H9 (cell line): ENCODE measurements around the gene TSC2. TPM values are rescaled to one million over a fixed set of nuclear protein-coding genes. Genes with fewer than 3 reads are reported as not detected.

Source experiments
- DNase-seq: peaks from one replicate; pipeline ENCODE4 v3.0.0-alpha.2; 2017
- H2AFZ ChIP-seq: one replicate; pipeline ENCODE4 v1.6.1; 2013; ENCODE audit warnings: mild to moderate bottlenecking, low read length, control low read depth, moderate library complexity
- H2AK5ac ChIP-seq: 2 replicates; pipeline ENCODE4 v1.6.1; 2013; ENCODE audit warnings: low read length, control low read depth, mixed read lengths; ENCODE audit not compliant: insufficient read length
- H2BK120ac ChIP-seq: one replicate; pipeline ENCODE4 v1.6.1; 2013; ENCODE audit warnings: low read depth, mild to moderate bottlenecking, low read length, control low read depth, inconsistent platforms; ENCODE audit not compliant: poor library complexity, severe bottlenecking
- H2BK12ac ChIP-seq: 2 replicates; pipeline ENCODE4 v1.6.1; 2013; ENCODE audit warnings: low read length, control low read depth, mixed read lengths, low read depth; ENCODE audit not compliant: insufficient read length
- H2BK15ac ChIP-seq: 2 replicates; pipeline ENCODE4 v1.6.1; 2013; ENCODE audit warnings: low read depth, low read length, control low read depth
- H2BK20ac ChIP-seq: one replicate; pipeline ENCODE4 v1.6.1; 2013; ENCODE audit warnings: low read depth, mild to moderate bottlenecking, low read length, control low read depth, inconsistent platforms; ENCODE audit not compliant: poor library complexity, severe bottlenecking
- H2BK5ac ChIP-seq: 2 replicates; pipeline ENCODE4 v1.6.1; 2013; ENCODE audit warnings: low read length, control low read depth, mixed read lengths; ENCODE audit not compliant: insufficient read length
- H3K14ac ChIP-seq: 2 replicates; pipeline ENCODE4 v1.6.1; 2013; ENCODE audit warnings: low read length, control low read depth; ENCODE audit not compliant: insufficient read depth
- H3K18ac ChIP-seq: 2 replicates; pipeline ENCODE4 v1.6.1; 2013; ENCODE audit warnings: low read depth, mild to moderate bottlenecking, mixed read lengths, low read length, control low read depth; ENCODE audit not compliant: insufficient read length
- H3K23ac ChIP-seq: 2 replicates; pipeline ENCODE4 v1.6.1; 2013; ENCODE audit warnings: low read length, control low read depth, mixed read lengths, low read depth; ENCODE audit not compliant: insufficient read length
- H3K23me2 ChIP-seq: 2 replicates; pipeline ENCODE4 v1.6.1; 2013; ENCODE audit warnings: low read depth, mild to moderate bottlenecking, mixed read lengths, low read length, control low read depth; ENCODE audit not compliant: insufficient read length, poor library complexity, severe bottlenecking
- H3K27ac ChIP-seq: 2 replicates; pipeline ENCODE4 v1.5.1; 2013; ENCODE audit warnings: low read length, control low read depth, mixed read lengths, low read depth; ENCODE audit not compliant: insufficient read length
- H3K27me3 ChIP-seq: 2 replicates; pipeline ENCODE4 v1.6.1; 2013; ENCODE audit warnings: low read length, control low read depth, inconsistent platforms; ENCODE audit not compliant: insufficient read depth
- H3K4ac ChIP-seq: 2 replicates; pipeline ENCODE4 v1.6.1; 2013; ENCODE audit warnings: low read depth, mild to moderate bottlenecking, control low read depth, inconsistent platforms, low read length, moderate library complexity
- H3K4me1 ChIP-seq: 2 replicates; pipeline ENCODE4 v1.6.1; 2013; ENCODE audit warnings: low read length, control low read depth, inconsistent platforms; ENCODE audit not compliant: insufficient read depth
- H3K4me2 ChIP-seq: 2 replicates; pipeline ENCODE4 v1.6.1; 2013; ENCODE audit warnings: low read length, control low read depth, mixed read lengths; ENCODE audit not compliant: insufficient read length, insufficient read depth
- H3K56ac ChIP-seq: 2 replicates; pipeline ENCODE4 v1.6.1; 2013; ENCODE audit warnings: low read depth, mild to moderate bottlenecking, mixed read lengths, low read length, control low read depth; ENCODE audit not compliant: insufficient read length
- H3K79me1 ChIP-seq: 2 replicates; pipeline ENCODE4 v1.6.1; 2013; ENCODE audit warnings: low read depth, mild to moderate bottlenecking, moderate library complexity, low read length, control low read depth, inconsistent platforms; ENCODE audit not compliant: insufficient read depth, poor library complexity, severe bottlenecking
- H3K79me2 ChIP-seq: 2 replicates; pipeline ENCODE4 v1.6.1; 2013; ENCODE audit warnings: low read length, control low read depth, inconsistent platforms; ENCODE audit not compliant: insufficient read depth
- H3K9ac ChIP-seq: 2 replicates; pipeline ENCODE4 v1.6.1; 2013; ENCODE audit warnings: low read length, control low read depth, mixed read lengths; ENCODE audit not compliant: insufficient read length; ENCODE audit errors: extremely low read depth
- H3K9me3 ChIP-seq: one replicate; pipeline ENCODE4 v1.6.1; 2013; ENCODE audit warnings: low read depth, low read length, inconsistent platforms; ENCODE audit not compliant: control insufficient read depth
- H3T11ph ChIP-seq: one replicate; pipeline ENCODE4 v1.6.1; 2013; ENCODE audit warnings: mild to moderate bottlenecking, low read length, control low read depth, inconsistent platforms
- H4K20me1 ChIP-seq: one replicate; pipeline ENCODE4 v1.6.1; 2013; ENCODE audit not compliant: control insufficient read depth, insufficient read length, insufficient read depth
- H4K5ac ChIP-seq: 2 replicates; pipeline ENCODE4 v1.6.1; 2013; ENCODE audit warnings: low read depth, mild to moderate bottlenecking, mixed read lengths, low read length, control low read depth; ENCODE audit not compliant: insufficient read length
- H4K8ac ChIP-seq: replicated peaks from 2 replicates; pipeline ENCODE4 v1.6.1; 2013; ENCODE audit warnings: low read length, control low read depth, mixed read lengths, low read depth; ENCODE audit not compliant: insufficient read length
- H4K91ac ChIP-seq: 2 replicates; pipeline ENCODE4 v1.6.1; 2013; ENCODE audit warnings: low read depth, mild to moderate bottlenecking, moderate library complexity, mixed read lengths, low read length, control low read depth; ENCODE audit not compliant: insufficient read length
- H3K27ac Mint-ChIP-seq, 3 experiments: 2 replicates in 2 of 3; 3 replicates in 1 of 3; pipeline ENCODE4 v1.8.0; 2020 to 2021; ENCODE audit warnings: mixed read lengths in 3 of 3, mild to moderate bottlenecking in 1 of 3, moderate library complexity in 1 of 3
- H3K27me3 Mint-ChIP-seq: 2 replicates; pipeline ENCODE4 v1.8.0; 2021; ENCODE audit warnings: low read depth, mild to moderate bottlenecking, moderate library complexity, mixed read lengths
- H3K36me3 Mint-ChIP-seq, 3 experiments: 2 replicates in 2 of 3; 3 replicates in 1 of 3; pipeline ENCODE4 v1.8.0; 2020 to 2021; ENCODE audit warnings: low read depth in 3 of 3, mixed read lengths in 3 of 3; ENCODE audit not compliant: insufficient read depth in 1 of 3
- H3K4me1 Mint-ChIP-seq, 2 experiments: 2 replicates each; pipeline ENCODE4 v1.8.0; 2020; ENCODE audit warnings: mixed read lengths in 2 of 2
- H3K4me3 Mint-ChIP-seq, 2 experiments: 2 replicates in 1 of 2; 3 replicates in 1 of 2; pipeline ENCODE4 v1.8.0; 2020 to 2021; ENCODE audit warnings: mild to moderate bottlenecking in 2 of 2, mixed read lengths in 2 of 2, moderate library complexity in 1 of 2
- H3K9me3 Mint-ChIP-seq, 2 experiments: 2 replicates in 1 of 2; 3 replicates in 1 of 2; pipeline ENCODE4 v1.8.0; 2020; ENCODE audit warnings: mild to moderate bottlenecking in 2 of 2, mixed read lengths in 2 of 2, moderate library complexity in 1 of 2
- CTCF ChIP-seq: fragments of 200-600 bp; sonication (generic); conservative IDR thresholded peaks from 3 replicates; pipeline ENCODE4 v1.8.0; 2021; ENCODE audit warnings: antibody characterized with exemption, mild to moderate bottlenecking
- WGBS: extraction: QIAGEN DNeasy Blood & Tissue Kit; methylation state at CpG from one replicate; pipeline ENCODE4 v1.1.7; 2013; ENCODE audit warnings: missing lambda C conversion rate, low lambda C conversion rate, mixed read lengths; ENCODE audit not compliant: insufficient read length; ENCODE audit errors: extremely low coverage; 5-methylcytosine and 5-hydroxymethylcytosine counted together
- total RNA-seq: library from RNA; stranded (reverse); gene quantifications from 2 replicates; pipeline ENCODE4 v1.2.1, GENCODE V29; 2021

Gene TSC2
- total RNA-seq, 1 experiment from 2014 or later = 122 TPM

DNA sequence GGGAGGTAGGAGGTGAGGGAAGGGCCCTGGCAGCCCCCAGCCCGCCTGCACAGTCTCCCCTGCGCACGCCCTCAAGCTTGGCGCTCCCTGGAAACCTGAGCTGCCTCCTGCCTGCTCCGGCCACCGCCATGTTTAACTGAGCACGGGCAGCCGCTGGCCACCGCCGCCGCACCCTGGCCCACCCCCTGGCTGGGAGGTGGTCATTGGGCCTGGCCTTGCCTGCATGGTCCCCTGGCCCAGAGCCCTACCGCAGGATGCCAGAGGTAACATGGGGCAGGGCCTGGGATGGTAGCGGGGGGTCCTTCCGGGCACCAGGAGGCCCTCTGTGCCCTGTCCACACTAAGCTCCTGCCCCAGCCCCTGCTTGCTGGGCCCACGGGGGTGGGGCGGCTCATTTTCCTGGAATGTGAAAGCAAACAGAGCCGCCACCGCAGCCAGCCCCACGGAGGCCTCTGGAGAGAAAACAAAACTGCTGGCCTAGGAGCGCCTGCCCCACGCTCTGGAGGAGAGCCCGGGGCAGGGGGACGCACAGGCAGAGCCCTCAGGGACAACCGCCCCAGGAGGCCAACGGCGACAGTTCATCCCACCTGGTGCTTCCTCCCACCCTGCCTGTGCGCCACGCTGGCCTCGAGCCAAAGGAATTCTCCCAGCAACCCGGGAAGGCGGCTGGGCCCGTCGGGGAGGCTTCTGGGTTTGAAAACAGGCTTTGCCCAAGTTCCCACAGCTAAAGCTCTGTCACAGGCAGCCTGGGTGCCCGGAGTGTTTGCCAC, 12.2 kb upstream of the TSC2 start:
- TF ChIP-seq CTCF = no peak
- no peak overlapping the region for H3K18ac ChIP-seq
- DNase-seq = no peak
- no peaks in the 10 kb centered on the region for H4K20me1 ChIP-seq
- Mint-ChIP-seq H3K27ac (no peak overlapping the region), H3K4me1 (peaks cover 7 to 9% of the 10 kb centered on the region in 2 experiments), H3K4me3 (no peak overlapping the region), H3K36me3 (no peaks in the 10 kb centered on the region; a peak in 2 of 7 replicates), H3K9me3 (no peaks in the 10 kb centered on the region), H3K27me3 (no peaks in the 10 kb centered on the region)
- no peak overlapping the region for H4K5ac ChIP-seq
- no peak overlapping the region for H2AK5ac ChIP-seq
- no peak overlapping the region for H4K91ac ChIP-seq
- no peaks in the 10 kb centered on the region for H3K23me2 ChIP-seq
- H2AFZ ChIP-seq = no peak overlapping the region
- H3K27me3 ChIP-seq = no peaks in the 10 kb centered on the region
- no peak overlapping the region for H2BK20ac ChIP-seq
- H3K14ac ChIP-seq = no peak overlapping the region
- H2BK120ac ChIP-seq = no peak overlapping the region
- no peak overlapping the region for H4K8ac ChIP-seq
- no peak overlapping the region for H3K4me2 ChIP-seq
- no peak overlapping the region for H3K9ac ChIP-seq
- H3K4ac ChIP-seq = no peak overlapping the region
- WGBS = no CpG with 5 or more reads among the region's 34 CpGs
- H3T11ph ChIP-seq = no peak overlapping the region
- no peak overlapping the region for H3K23ac ChIP-seq
- no peaks in the 10 kb centered on the region for H3K9me3 ChIP-seq
- H3K4me1 ChIP-seq = no peaks in the 10 kb centered on the region
- no peak overlapping the region for H2BK15ac ChIP-seq
- no peaks in the 10 kb centered on the region for H3K79me2 ChIP-seq
- H2BK12ac ChIP-seq = no peak overlapping the region
- no peak overlapping the region for H3K27ac ChIP-seq
- H3K79me1 ChIP-seq = no peaks in the 10 kb centered on the region
- H2BK5ac ChIP-seq = no peak overlapping the region
- H3K56ac ChIP-seq = no peak overlapping the region
